Measurements from ENCODE around the gene ARHGEF37. TPM values are rescaled to one million over a fixed set of nuclear protein-coding genes. Genes with fewer than 3 reads are reported as not detected.
A peak's percentile ranks its signal among the peaks of the same experiment; 100 is the strongest.

The ARHGEF37 gene
- total RNA-seq, 5 donors from 2014 or later (not counting 1 experiment from before 2014, with no cell fraction given): 0.07 to 1.0 (median 0.59) TPM; not detected in 1

DNA sequence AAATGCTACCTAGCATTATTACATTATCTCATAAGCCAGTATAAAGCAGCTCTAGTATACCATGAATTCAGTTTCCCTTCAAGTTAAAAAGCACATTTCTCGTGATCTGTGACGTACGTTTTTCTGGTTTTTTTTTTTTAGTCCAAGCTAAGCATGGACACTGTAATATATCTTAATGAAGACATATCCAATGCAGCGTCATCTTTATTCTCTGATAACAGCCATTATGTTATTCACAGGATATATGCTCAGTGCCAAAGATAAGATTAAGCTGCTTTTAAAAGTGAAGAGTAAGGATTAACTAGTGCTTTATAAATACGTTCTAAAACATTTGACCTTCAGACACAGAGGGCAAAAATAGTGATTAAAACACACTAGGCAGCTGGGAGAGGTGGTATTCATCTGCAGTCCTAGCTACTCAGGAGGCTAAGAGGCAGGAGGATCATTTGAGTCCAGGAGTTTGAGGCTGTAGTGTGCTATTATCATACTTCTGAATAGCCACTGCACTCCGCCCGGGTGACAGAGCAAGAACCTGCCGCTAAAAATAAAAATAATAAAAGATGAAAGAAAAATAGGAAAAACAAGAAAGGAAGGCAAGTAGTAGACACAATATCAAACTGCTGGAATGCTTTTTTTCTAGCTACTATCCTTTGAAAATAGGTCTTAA lies 37.8 kb upstream of the ARHGEF37 start:
- Histone ChIP-seq H3K9me3 (no peaks in the 10 kb centered on the region), H3K36me3 (ENCODE audit: control insufficient read depth in 2 of 2, extremely low read depth in 1 of 2, insufficient read depth in 1 of 2, low read length in 1 of 2) (peaks cover 2 to 40% of the 10 kb centered on the region in 2 donors), H3K4me1 (ENCODE audit: control insufficient read depth in 1 of 2, extremely low read depth in 1 of 2, insufficient read depth in 2 of 2, low read length in 2 of 2) (peaks cover 23 to 46% of the 10 kb centered on the region in 2 experiments), H3K27ac (ENCODE audit: low read length) (no peak overlapping the region), H3K27me3 (replicated peaks in 1 of 2; ENCODE audit: control insufficient read depth in 2 of 2, extremely low read depth in 1 of 2, insufficient read depth in 2 of 2, low read length in 1 of 2) (no peaks in the 10 kb centered on the region), H3K4me3 (ENCODE audit: control insufficient read depth in 1 of 2, extremely low read depth in 1 of 2, low read length in 1 of 2) (no peak overlapping the region)
- Mint-ChIP-seq H3K9me3 (no peaks in the 10 kb centered on the region), H3K36me3 (peaks cover 35% of the 10 kb centered on the region), H3K4me1 (peaks cover 69 to 80% (median 78%) of the 10 kb centered on the region in 3 donors), H3K27me3 (no peaks in the 10 kb centered on the region), H3K27ac (no peak overlapping the region), H3K4me3 (peak overlapping the region in 2 of 3 donors; percentile 31 to 39)
- ChIA-PET POLR2A (interaction anchor here (0.5 to 0.6 kb wide), 4 partner anchors 11 to 98 kb away, joined by 3 to 7 read pairs (median 4); no protein-coding TSS in a partner anchor), CTCF (interaction anchor here (0.6 to 1.2 kb wide), 4 partner anchors 23 to 1691 kb away, joined by 3 to 4 read pairs (median 4); no protein-coding TSS in a partner anchor)
- no peak for DNase-seq
- no peak for ATAC-seq (replicated peaks in 1 of 4)
- no CpG with 5 or more reads among the region's 8 CpGs for WGBS (ENCODE audit: insufficient coverage)

DNA sequence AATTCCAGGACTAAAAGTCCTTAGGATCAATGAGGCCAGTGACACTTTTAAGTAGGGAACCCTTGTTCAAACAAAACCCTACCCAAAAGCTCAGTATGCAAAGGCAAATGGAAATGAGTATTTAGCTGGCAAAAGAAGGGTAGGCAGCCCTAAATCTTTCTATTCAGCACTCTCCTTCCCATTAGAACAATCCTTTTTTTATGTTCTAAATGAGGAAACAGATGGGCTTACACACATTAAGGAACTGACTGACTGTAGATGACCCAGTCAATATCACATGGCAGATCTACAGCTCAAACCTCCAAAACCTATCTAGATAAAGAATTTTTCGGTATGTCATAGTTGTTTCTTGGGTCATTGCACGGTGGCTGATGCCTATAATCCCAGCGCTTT lies 37.3 kb upstream of the ARHGEF37 start:
- Histone ChIP-seq H3K27ac (ENCODE audit: low read length) (no peak overlapping the region), H3K9me3 (no peaks in the 10 kb centered on the region), H3K4me3 (ENCODE audit: control insufficient read depth in 1 of 2, extremely low read depth in 1 of 2, low read length in 1 of 2) (no peak overlapping the region), H3K36me3 (ENCODE audit: control insufficient read depth in 2 of 2, extremely low read depth in 1 of 2, insufficient read depth in 1 of 2, low read length in 1 of 2) (peaks cover 2 to 44% of the 10 kb centered on the region in 2 donors), H3K27me3 (replicated peaks in 1 of 2; ENCODE audit: control insufficient read depth in 2 of 2, extremely low read depth in 1 of 2, insufficient read depth in 2 of 2, low read length in 1 of 2) (no peaks in the 10 kb centered on the region), H3K4me1 (ENCODE audit: control insufficient read depth in 1 of 2, extremely low read depth in 1 of 2, insufficient read depth in 2 of 2, low read length in 2 of 2) (peaks cover 24 to 49% of the 10 kb centered on the region in 2 experiments)
- no CpG with 5 or more reads among the region's 3 CpGs for WGBS (ENCODE audit: insufficient coverage)
- ChIA-PET CTCF (interaction anchor here in 1 of 2 donors (0.5 to 1.5 kb wide), 5 partner anchors 14 to 1527 kb away, joined by 3 to 5 read pairs (median 4); no protein-coding TSS in a partner anchor), POLR2A (interaction anchor here in 1 of 2 donors (0.5 to 1.4 kb wide), 4 partner anchors 16 to 29 kb away, joined by 3 to 8 read pairs (median 6); no protein-coding TSS in a partner anchor)
- peak overlapping the region in 1 of 3 donors; percentile 39 for H3K4me3 Mint-ChIP-seq
- peaks cover 37% of the 10 kb centered on the region for H3K36me3 Mint-ChIP-seq
- DNase-seq: no peak
- H3K27me3 Mint-ChIP-seq: no peaks in the 10 kb centered on the region
- ATAC-seq (replicated peaks in 1 of 4): no peak
- H3K9me3 Mint-ChIP-seq: no peaks in the 10 kb centered on the region
- H3K4me1 Mint-ChIP-seq: peaks cover 72 to 84% (median 83%) of the 10 kb centered on the region in 3 donors
- H3K27ac Mint-ChIP-seq: no peak overlapping the region

DNA sequence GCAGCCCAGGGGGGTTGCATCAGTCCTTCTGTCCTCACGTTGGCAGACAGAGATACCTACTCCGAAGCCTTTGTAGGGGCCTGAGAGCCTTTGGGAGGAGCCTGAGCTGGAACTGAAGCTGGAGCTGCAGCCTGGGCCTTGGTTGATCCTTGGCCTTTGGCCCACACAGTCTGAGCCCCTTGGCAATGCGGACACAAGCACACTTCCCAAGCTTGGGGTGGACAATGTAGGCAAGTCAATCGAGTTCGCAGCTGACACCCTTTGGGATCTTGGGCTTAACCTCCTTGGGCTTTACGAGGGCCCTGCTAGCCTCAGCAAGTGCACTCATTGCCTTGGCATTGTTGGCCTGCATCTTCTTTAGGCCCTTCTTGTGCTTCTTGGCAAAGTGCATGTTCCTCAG lies 36.0 kb upstream of the ARHGEF37 start:
- Histone ChIP-seq H3K4me1 (ENCODE audit: control insufficient read depth in 1 of 2, extremely low read depth in 1 of 2, insufficient read depth in 2 of 2, low read length in 2 of 2) (peaks cover 19 to 46% of the 10 kb centered on the region in 2 experiments), H3K36me3 (ENCODE audit: control insufficient read depth in 2 of 2, extremely low read depth in 1 of 2, insufficient read depth in 1 of 2, low read length in 1 of 2) (peaks cover 2 to 44% of the 10 kb centered on the region in 2 donors), H3K27ac (ENCODE audit: low read length) (no peak overlapping the region), H3K4me3 (ENCODE audit: control insufficient read depth in 1 of 2, extremely low read depth in 1 of 2, low read length in 1 of 2) (no peak overlapping the region), H3K9me3 (no peaks in the 10 kb centered on the region), H3K27me3 (replicated peaks in 1 of 2; ENCODE audit: control insufficient read depth in 2 of 2, extremely low read depth in 1 of 2, insufficient read depth in 2 of 2, low read length in 1 of 2) (no peaks in the 10 kb centered on the region)
- Mint-ChIP-seq H3K27ac (no peak overlapping the region), H3K4me1 (peaks cover 69 to 80% (median 76%) of the 10 kb centered on the region in 3 donors), H3K27me3 (no peaks in the 10 kb centered on the region), H3K36me3 (peaks cover 46% of the 10 kb centered on the region), H3K9me3 (no peaks in the 10 kb centered on the region), H3K4me3 (peak overlapping the region in 1 of 3 donors; percentile 95)
- ChIA-PET CTCF (interaction anchor here (0.7 to 1.5 kb wide), 4 partner anchors 15 to 45 kb away, joined by 3 to 8 read pairs (median 3); no protein-coding TSS in a partner anchor), POLR2A (interaction anchor here (0.7 to 1.4 kb wide), 3 partner anchors 17 to 44 kb away, joined by 3 to 10 read pairs (median 5); no protein-coding TSS in a partner anchor)
- 95% methylated on average over 6 of the region's 6 CpGs for WGBS (ENCODE audit: insufficient coverage)
- ATAC-seq (replicated peaks in 1 of 4) (no peak), DNase-seq (no peak)

DNA sequence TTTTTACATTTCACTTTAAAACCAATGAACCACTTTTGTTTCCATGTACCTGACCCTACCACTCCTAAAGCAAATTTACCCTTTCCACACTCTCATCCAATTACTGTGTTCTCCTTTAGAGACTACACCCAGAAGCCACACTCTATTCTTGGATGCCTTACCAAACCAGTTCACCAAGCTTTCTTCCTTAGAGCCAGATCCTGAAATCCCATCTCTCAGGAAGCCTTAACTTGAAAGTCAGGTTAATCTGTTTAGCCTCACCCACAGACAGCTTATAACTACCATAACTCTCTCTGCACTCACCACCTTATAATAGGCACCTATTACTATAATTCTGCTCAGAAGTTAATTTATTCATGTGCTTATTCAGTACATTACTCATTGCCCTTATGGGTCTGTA lies 34.3 kb upstream of the ARHGEF37 start:
- Histone ChIP-seq H3K4me1 (ENCODE audit: control insufficient read depth in 1 of 2, extremely low read depth in 1 of 2, insufficient read depth in 2 of 2, low read length in 2 of 2) (peaks cover 22 to 39% of the 10 kb centered on the region in 2 experiments), H3K27ac (ENCODE audit: low read length) (no peak overlapping the region), H3K36me3 (ENCODE audit: control insufficient read depth in 2 of 2, extremely low read depth in 1 of 2, insufficient read depth in 1 of 2, low read length in 1 of 2) (peaks cover 2 to 43% of the 10 kb centered on the region in 2 donors), H3K4me3 (ENCODE audit: control insufficient read depth in 1 of 2, extremely low read depth in 1 of 2, low read length in 1 of 2) (no peak overlapping the region), H3K27me3 (replicated peaks in 1 of 2; ENCODE audit: control insufficient read depth in 2 of 2, extremely low read depth in 1 of 2, insufficient read depth in 2 of 2, low read length in 1 of 2) (no peaks in the 10 kb centered on the region), H3K9me3 (no peaks in the 10 kb centered on the region)
- Mint-ChIP-seq H3K27me3 (no peaks in the 10 kb centered on the region), H3K27ac (peak overlapping the region; percentile 8 to 37), H3K9me3 (no peaks in the 10 kb centered on the region), H3K36me3 (peaks cover 38% of the 10 kb centered on the region), H3K4me1 (peaks cover 66 to 74% (median 70%) of the 10 kb centered on the region in 3 donors), H3K4me3 (peak overlapping the region; percentile 28 to 95 (median 45))
- DNase-seq (no peak), ATAC-seq (replicated peaks in 1 of 4) (no peak)
- CTCF ChIA-PET: interaction anchor here (0.5 to 1.0 kb wide), 4 partner anchors 16 to 57 kb away, joined by 3 to 4 read pairs (median 3); no protein-coding TSS in a partner anchor
- POLR2A ChIA-PET: interaction anchor here in 1 of 2 donors (0.5 kb wide), 1 partner anchor 13 kb away, joined by 7 read pairs; no protein-coding TSS in a partner anchor

DNA sequence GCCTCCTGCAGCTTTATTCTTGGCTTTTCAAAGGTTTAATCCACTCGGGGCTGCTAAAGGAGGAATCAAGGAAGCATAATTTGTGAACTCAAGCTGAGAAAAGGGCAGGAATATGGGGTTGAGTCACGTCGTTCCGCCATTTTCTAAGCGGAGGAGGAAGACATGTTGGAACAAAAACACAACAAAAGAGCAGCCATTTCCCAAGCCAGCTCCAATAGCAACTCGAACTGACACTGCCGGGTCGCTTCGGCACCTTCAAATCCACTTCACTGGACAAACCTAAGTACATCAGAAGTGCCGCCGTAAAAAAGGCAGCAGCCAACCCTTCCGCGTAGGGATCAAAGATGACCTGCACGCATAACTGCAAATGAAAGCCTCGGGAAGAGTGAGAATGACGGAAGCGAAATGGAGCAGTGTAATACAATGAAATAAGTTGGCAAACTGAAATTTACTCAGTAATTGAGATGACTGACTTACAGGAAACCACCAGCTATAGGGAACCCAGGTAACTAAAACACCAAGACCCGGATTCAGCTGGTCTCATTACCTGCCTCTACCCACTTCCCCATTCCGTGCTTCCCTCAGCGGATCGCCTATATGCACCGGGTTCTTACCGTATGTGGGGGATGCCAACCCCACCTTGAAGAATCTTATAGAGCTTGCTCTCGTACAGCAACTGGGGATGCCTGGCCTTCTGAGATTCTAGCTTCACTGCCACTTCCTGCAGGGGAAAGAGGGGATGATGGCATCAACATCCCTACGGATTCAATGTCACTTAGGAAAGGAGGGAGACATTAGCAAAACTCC lies 31.6 kb upstream of the ARHGEF37 start:
- peak overlapping the region; percentile 95 to 97 (median 95) for H3K4me3 Mint-ChIP-seq
- Histone ChIP-seq H3K27ac (ENCODE audit: low read length) (peak overlapping the region; percentile 98), H3K36me3 (ENCODE audit: control insufficient read depth in 2 of 2, extremely low read depth in 1 of 2, insufficient read depth in 1 of 2, low read length in 1 of 2) (peaks cover 2 to 29% of the 10 kb centered on the region in 2 donors), H3K9me3 (no peaks in the 10 kb centered on the region), H3K4me3 (ENCODE audit: control insufficient read depth in 1 of 2, extremely low read depth in 1 of 2, low read length in 1 of 2) (peak overlapping the region; percentile 98 to 100), H3K27me3 (replicated peaks in 1 of 2; ENCODE audit: control insufficient read depth in 2 of 2, extremely low read depth in 1 of 2, insufficient read depth in 2 of 2, low read length in 1 of 2) (no peaks in the 10 kb centered on the region), H3K4me1 (ENCODE audit: control insufficient read depth in 1 of 2, extremely low read depth in 1 of 2, insufficient read depth in 2 of 2, low read length in 2 of 2) (peaks cover 16 to 33% of the 10 kb centered on the region in 2 experiments)
- ChIA-PET POLR2A (interaction anchor here (0.5 to 1.9 kb wide), 9 partner anchors 13 to 900 kb away, joined by 3 to 9 read pairs (median 5); partner anchors contain the start of gene PCYOX1L (in 1 of the 2)), CTCF (interaction anchor here (0.6 to 3.4 kb wide), 7 partner anchors 13 to 723 kb away, joined by 3 to 11 read pairs (median 3); no protein-coding TSS in a partner anchor)
- peak in 28 of 35 experiments; percentile 7 to 65 (median 20) for DNase-seq
- H3K9me3 Mint-ChIP-seq: no peaks in the 10 kb centered on the region
- H3K4me1 Mint-ChIP-seq: peaks cover 51 to 53% (median 51%) of the 10 kb centered on the region in 3 donors
- 0% methylated on average over 2 of the region's 25 CpGs for WGBS (ENCODE audit: insufficient coverage)
- ATAC-seq (replicated peaks in 1 of 4): no peak
- no peaks in the 10 kb centered on the region for H3K27me3 Mint-ChIP-seq
- H3K36me3 Mint-ChIP-seq: peaks cover 30% of the 10 kb centered on the region
- H3K27ac Mint-ChIP-seq: peak overlapping the region; percentile 97 to 98
